Neural cell (in vitro differentiated cells): ENCODE measurements around the gene RGS16. TPM values are rescaled to one million over a fixed set of nuclear protein-coding genes. Genes with fewer than 3 reads are reported as not detected.

Experiments
- H2AFZ ChIP-seq: fragments of 200-600, 300-800 bp; sonication (generic), shearing (Covaris generic); 2 replicates; pipeline ENCODE4 v1.6.0; 2014; ENCODE audit warnings: low read depth, mild to moderate bottlenecking, antibody characterized with exemption, low read length, moderate library complexity
- H3F3A ChIP-seq: fragments of 200-600 bp; shearing (Covaris generic); 2 replicates; pipeline ENCODE4 v1.6.1; 2016; ENCODE audit warnings: mild to moderate bottlenecking, moderate library complexity, mixed read lengths, antibody characterized with exemption, low read length; ENCODE audit not compliant: insufficient read depth, poor library complexity, severe bottlenecking
- H3K27ac ChIP-seq: fragments of 200-600, 300-800 bp; sonication (generic), shearing (Covaris generic); 2 replicates; pipeline ENCODE4 v1.5.1; 2014; ENCODE audit warnings: mild to moderate bottlenecking, low read length, moderate library complexity
- H3K27me3 ChIP-seq: fragments of 300-800, 200-600 bp; sonication (generic), shearing (Covaris generic); 2 replicates; pipeline ENCODE4 v1.6.0; 2014; ENCODE audit warnings: mild to moderate bottlenecking, low read depth, low read length, moderate library complexity; ENCODE audit not compliant: insufficient read depth
- H3K36me3 ChIP-seq: fragments of 300-800, 200-600 bp; sonication (generic), shearing (Covaris generic); 2 replicates; pipeline ENCODE4 v1.5.1; 2014; ENCODE audit warnings: mild to moderate bottlenecking, antibody characterized with exemption, low read length, moderate library complexity; ENCODE audit not compliant: insufficient read depth
- H3K4me2 ChIP-seq: fragments of 300-800, 200-600 bp; sonication (generic), shearing (Covaris generic); 2 replicates; pipeline ENCODE4 v1.6.0; 2014; ENCODE audit warnings: mild to moderate bottlenecking, low read length
- H3K4me3 ChIP-seq: fragments of 300-800, 200-600 bp; sonication (generic), shearing (Covaris generic); 2 replicates; pipeline ENCODE4 v1.5.1; 2014; ENCODE audit warnings: mild to moderate bottlenecking, low read length, moderate library complexity
- H3K79me2 ChIP-seq: fragments of 200-600 bp; shearing (Covaris generic); replicated peaks from 2 replicates; pipeline ENCODE4 v1.6.0; 2014; ENCODE audit warnings: mild to moderate bottlenecking, low read length, moderate library complexity; ENCODE audit not compliant: insufficient read depth
- H3K9ac ChIP-seq: fragments of 300-800, 200-600 bp; sonication (generic), shearing (Covaris generic); 2 replicates; pipeline ENCODE4 v1.6.1; 2016; ENCODE audit warnings: mild to moderate bottlenecking, low read length, mixed read lengths
- H3K9me2 ChIP-seq: fragments of 200-600 bp; shearing (Covaris generic); 2 replicates; pipeline ENCODE4 v1.6.1; 2016; ENCODE audit warnings: mild to moderate bottlenecking, low read length, mixed read lengths; ENCODE audit not compliant: insufficient read depth
- H3K9me3 ChIP-seq: fragments of 200-600, 300-800 bp; sonication (generic), shearing (Covaris generic); 2 replicates; pipeline ENCODE4 v1.6.1; 2016; ENCODE audit warnings: mild to moderate bottlenecking, mixed run types, low read length, moderate library complexity, mixed read lengths
- H4K20me1 ChIP-seq: fragments of 200-600 bp; shearing (Covaris generic); 2 replicates; pipeline ENCODE4 v1.6.1; 2016; ENCODE audit warnings: mild to moderate bottlenecking, mixed run types; ENCODE audit not compliant: insufficient read depth
- EZH2 ChIP-seq: fragments of 200-600, 300-800 bp; shearing (Covaris generic), sonication (generic); IDR thresholded peaks from 2 replicates; pipeline ENCODE4 v1.6.1; 2014; ENCODE audit warnings: antibody characterized with exemption, low read length, borderline replicate concordance, mild to moderate bottlenecking; ENCODE audit not compliant: insufficient read depth, poor library complexity, severe bottlenecking
- MXI1 ChIP-seq: fragments of 450-650 bp; conservative IDR thresholded peaks from 2 replicates; pipeline ENCODE4 v1.6.1; 2014; ENCODE audit warnings: antibody characterized with exemption, mild to moderate bottlenecking; ENCODE audit not compliant: poor library complexity, severe bottlenecking
- POLR2AphosphoS5 ChIP-seq: IDR thresholded peaks from 2 replicates; pipeline ENCODE4 v1.6.1; 2012
- TAF1 ChIP-seq: IDR thresholded peaks from 2 replicates; pipeline ENCODE4 v1.6.1; 2012; ENCODE audit warnings: low read depth
- polyA plus RNA-seq: library from polyadenylated mRNA; depleted of rRNA; stranded (reverse); fragments of >200 nt; gene quantifications from 2 replicates; pipeline ENCODE4 v1.2.3, GENCODE V29; 2014
- small RNA-seq, 3 experiments: library from RNA; depleted of rRNA; stranded (forward); fragments of <200 nt; gene quantifications; one replicate each; pipeline ENCODE3, GENCODE V24; 2012

RGS16 gene
- polyA plus RNA-seq, 1 donor from 2014 or later: 1.1 TPM

- no peaks in the 10 kb centered on the region for H3F3A ChIP-seq
- no peak overlapping the region for H3K4me3 ChIP-seq
- no peaks in the 10 kb centered on the region for H3K27me3 ChIP-seq
- no peak overlapping the region for H3K4me2 ChIP-seq
- no peaks in the 10 kb centered on the region for H3K9me2 ChIP-seq
- H3K27ac ChIP-seq: no peak overlapping the region
- H3K9ac ChIP-seq: no peak overlapping the region
- no peaks in the 10 kb centered on the region for H3K9me3 ChIP-seq
- TF ChIP-seq EZH2: no peak
- TF ChIP-seq POLR2AphosphoS5: no peak
- TF ChIP-seq MXI1: no peak
- TF ChIP-seq TAF1: no peak
- H3K36me3 ChIP-seq: no peaks in the 10 kb centered on the region
- no peaks in the 10 kb centered on the region for H3K79me2 ChIP-seq
- H4K20me1 ChIP-seq: no peaks in the 10 kb centered on the region
- no peak overlapping the region for H2AFZ ChIP-seq
These were observed 54.8 kb downstream of the RGS16 start for GRCh38 chr1:182549346-182549745.

Small RNA genes lying within 50 kb of the gene (small RNA-seq; reads per million reads assigned to genes)
- 0 reads per million in 3 experiments for gene RF00017

Other genes starting within 250 kb of the RGS16 start
- gene GLUL, start 212.6 kb downstream of the RGS16 start, polyA plus RNA-seq: 219 and 225 TPM in 2 replicates
- gene TEDDM1, start 203.7 kb downstream of the RGS16 start, polyA plus RNA-seq: not detected in 2 replicates
- gene RGSL1, start 154.2 kb downstream of the RGS16 start, polyA plus RNA-seq: not detected in 2 replicates
- gene RNASEL, start 15.1 kb downstream of the RGS16 start, polyA plus RNA-seq: 0.47 and 0.76 TPM in 2 replicates
- gene RGS8, start 80.2 kb upstream of the RGS16 start, polyA plus RNA-seq: 2.9 and 8.3 TPM in 2 replicates
- 1.2 and 1.6 TPM in 2 replicates for gene NPL, start 185.4 kb upstream of the RGS16 start, polyA plus RNA-seq
- gene DHX9, start 235.0 kb upstream of the RGS16 start, polyA plus RNA-seq: 193 and 236 TPM in 2 replicates